Gastrocnemius medialis (tissue), 4 donors: ENCODE results near the gene WSCD2. TPM values are rescaled to one million over a fixed set of nuclear protein-coding genes. Genes with fewer than 3 reads are reported as not detected.

Source experiments
- ATAC-seq, 2 donors: fragments of 150-250 bp; one replicate each; pipeline ENCODE4 v1.9.1; 2016
- DNase-seq, 2 donors: peaks; one replicate each; pipeline ENCODE4 v3.0.0-alpha.2; 2019
- H3K27ac ChIP-seq, 4 donors: fragments of 200-600 bp; sonication (generic); 1 replicate in 1 of 4; 2 replicates in 3 of 4; pipeline ENCODE4 v1.5.1; 2016 to 2018; ENCODE audit warnings: mild to moderate bottlenecking in 2 of 4, moderate library complexity in 1 of 4
- H3K27me3 ChIP-seq, 3 donors: fragments of 200-600 bp; sonication (generic) in 2 of 3; 1 replicate in 1 of 3; 2 replicates in 2 of 3; pipeline versions ENCODE4 v1.5.1 to v1.6.0; 2016 to 2019; ENCODE audit warnings: mild to moderate bottlenecking in 1 of 3, moderate library complexity in 1 of 3
- H3K36me3 ChIP-seq, 2 donors: fragments of 200-600 bp; sonication (generic) in 1 of 2; one replicate each; pipeline ENCODE4 v1.5.1; 2017 to 2018
- H3K4me1 ChIP-seq, 2 donors: fragments of 200-600 bp; sonication (generic) in 1 of 2; one replicate each; pipeline ENCODE4 v1.5.1; 2016 to 2017; ENCODE audit warnings: mild to moderate bottlenecking in 2 of 2
- H3K4me3 ChIP-seq, 4 donors: fragments of 200-600 bp; sonication (generic) in 3 of 4; 1 replicate in 1 of 4; 2 replicates in 3 of 4; pipeline ENCODE4 v1.5.1; 2016 to 2019; ENCODE audit warnings: mild to moderate bottlenecking in 2 of 4
- H3K9me3 ChIP-seq, 3 donors: fragments of 200-600 bp; sonication (generic) in 2 of 3; 1 replicate in 1 of 3; 2 replicates in 2 of 3; pipeline ENCODE4 v1.5.1; 2016 to 2019
- CTCF ChIP-seq, 5 experiments: fragments of 450-650 bp in 3 of 5; fragments of 200-600 bp in 2 of 5; sonication (generic) in 2 of 5; IDR thresholded peaks in 4 of 5; conservative IDR thresholded peaks in 1 of 5; 1 replicate in 4 of 5; 2 replicates in 1 of 5; pipeline ENCODE4 v1.5.1; 2016 to 2019; ENCODE audit warnings: antibody characterized with exemption in 5 of 5, mild to moderate bottlenecking in 3 of 5, moderate library complexity in 3 of 5
- POLR2A ChIP-seq, 2 donors: fragments of 450-650 bp; IDR thresholded peaks; one replicate each; pipeline ENCODE4 v1.6.1; 2017; ENCODE audit warnings: antibody characterized with exemption in 2 of 2, mild to moderate bottlenecking in 2 of 2, moderate library complexity in 2 of 2
- in situ Hi-C, 4 donors: fragments of 200-750 bp; cut with MboI; loops; one replicate each; pipeline versions ENCODE4 v1.15.0 to v1.8.0; 2017; ENCODE audit warnings: low sequenced_read_pairs in 4 of 4
- intact Hi-C: fragments of 100-400 bp; cut with DNase I; formaldehyde crosslinking; loops from one replicate; pipeline ENCODE4 v1.15.1; 2023; ENCODE audit warnings: low total_unique reads
- total RNA-seq, 4 donors: library from RNA; depleted of rRNA; stranded (reverse); fragments of >200 nt; gene quantifications; one replicate each; pipeline versions ENCODE4 v1.1.0 to v1.2.3, GENCODE V29; 2016

The WSCD2 gene
- total RNA-seq, 4 donors from 2014 or later, result 0.10 TPM; not detected in 3

DNA sequence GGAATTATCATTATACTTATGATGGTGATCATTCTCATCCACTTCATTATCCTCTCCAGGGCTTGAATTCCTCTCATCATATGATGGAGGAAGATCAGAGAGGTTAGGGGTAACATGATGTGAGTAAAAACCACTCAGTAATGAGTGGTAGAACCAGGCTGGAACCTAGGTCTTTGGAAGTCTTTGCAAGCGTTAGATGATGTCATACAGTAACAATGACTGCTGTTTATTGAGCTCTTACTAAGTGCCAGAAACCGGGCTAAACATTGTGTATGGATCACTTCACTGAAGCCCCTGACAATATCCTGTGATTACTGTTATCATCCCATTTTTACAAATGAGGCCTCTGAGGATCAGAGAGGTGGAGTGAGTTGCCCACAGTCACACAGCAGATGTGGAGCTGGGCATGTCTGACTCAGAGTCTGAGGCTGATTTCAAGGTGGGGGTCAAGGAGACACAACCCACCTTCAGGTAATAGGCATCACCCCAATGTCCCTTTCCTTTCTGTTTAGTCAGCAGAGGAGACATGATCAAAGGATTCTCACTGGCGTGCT is 19.5 kb downstream of the WSCD2 start:
- intact Hi-C loops, result no loop called here
- in situ Hi-C loops, result no loop called here
- ATAC-seq (no peak), DNase-seq (no peak)
- Histone ChIP-seq H3K4me3 (no peak overlapping the region), H3K9me3 (no peaks in the 10 kb centered on the region), H3K27ac (no peak overlapping the region), H3K36me3 (no peaks in the 10 kb centered on the region), H3K4me1 (no peaks in the 10 kb centered on the region), H3K27me3 (no peaks in the 10 kb centered on the region)
- no peak for TF ChIP-seq CTCF (IDR thresholded peaks at IDR 0.05 in 4 of 5, conservative IDR thresholded peaks at IDR 0.05 in 1 of 5)
- no peak for TF ChIP-seq POLR2A (IDR thresholded peaks at IDR 0.05)

DNA sequence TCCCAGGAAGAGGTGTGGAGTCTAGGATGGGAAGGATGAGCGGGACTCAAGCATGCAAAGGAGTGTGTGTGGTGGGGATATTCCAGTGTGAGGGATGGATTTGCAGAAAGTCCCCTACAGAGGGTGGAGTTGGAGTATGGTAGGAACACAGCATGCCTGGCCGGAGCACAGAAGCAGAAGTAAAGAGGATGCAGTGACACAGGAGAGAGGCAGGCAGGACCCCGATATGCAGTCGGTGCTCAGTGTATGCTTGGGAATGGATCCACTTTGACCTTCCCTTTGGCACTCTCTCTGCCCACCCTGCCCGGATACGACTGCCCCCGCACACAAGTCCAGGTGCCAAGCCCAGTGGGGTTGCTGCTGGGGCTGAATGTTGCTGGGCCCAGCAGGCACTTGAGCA is 21.3 kb downstream of the WSCD2 start:
- H3K27me3 ChIP-seq, result no peaks in the 10 kb centered on the region
- TF ChIP-seq POLR2A (IDR thresholded peaks at IDR 0.05), result no peak
- TF ChIP-seq CTCF (IDR thresholded peaks at IDR 0.05 in 4 of 5, conservative IDR thresholded peaks at IDR 0.05 in 1 of 5), result no peak
- no peaks in the 10 kb centered on the region for H3K36me3 ChIP-seq
- no peak for ATAC-seq
- no peak for DNase-seq
- no peak overlapping the region for H3K27ac ChIP-seq
- intact Hi-C loops, result no loop called here
- no peaks in the 10 kb centered on the region for H3K4me1 ChIP-seq
- H3K9me3 ChIP-seq, result no peaks in the 10 kb centered on the region
- no peak overlapping the region for H3K4me3 ChIP-seq
- in situ Hi-C loops, result no loop called here

- DNase-seq, result no peak
- no peak for ATAC-seq
- no peak overlapping the region for H3K27ac ChIP-seq
- no peaks in the 10 kb centered on the region for H3K27me3 ChIP-seq
- H3K4me1 ChIP-seq, result no peaks in the 10 kb centered on the region
- intact Hi-C loops, result no loop called here
- TF ChIP-seq POLR2A (IDR thresholded peaks at IDR 0.05) (no peak), CTCF (IDR thresholded peaks at IDR 0.05 in 4 of 5, conservative IDR thresholded peaks at IDR 0.05 in 1 of 5) (no peak)
- H3K36me3 ChIP-seq, result no peaks in the 10 kb centered on the region
- in situ Hi-C loops, result no loop called here
- H3K4me3 ChIP-seq, result no peak overlapping the region
- H3K9me3 ChIP-seq, result no peaks in the 10 kb centered on the region
These were observed 22.6 kb downstream of the WSCD2 start for GRCh38 chr12:108151533-108152169.

- Histone ChIP-seq H3K4me1 (no peaks in the 10 kb centered on the region), H3K36me3 (no peaks in the 10 kb centered on the region), H3K27ac (no peak overlapping the region), H3K9me3 (no peaks in the 10 kb centered on the region), H3K27me3 (no peaks in the 10 kb centered on the region), H3K4me3 (no peak overlapping the region)
- ATAC-seq (no peak), DNase-seq (no peak)
- no peak for TF ChIP-seq CTCF (IDR thresholded peaks at IDR 0.05 in 4 of 5, conservative IDR thresholded peaks at IDR 0.05 in 1 of 5)
- TF ChIP-seq POLR2A (IDR thresholded peaks at IDR 0.05), result no peak
- in situ Hi-C loops, result no loop called here
- intact Hi-C loops, result no loop called here
These were observed 23.1 kb downstream of the WSCD2 start for GRCh38 chr12:108152170-108152538.

DNA sequence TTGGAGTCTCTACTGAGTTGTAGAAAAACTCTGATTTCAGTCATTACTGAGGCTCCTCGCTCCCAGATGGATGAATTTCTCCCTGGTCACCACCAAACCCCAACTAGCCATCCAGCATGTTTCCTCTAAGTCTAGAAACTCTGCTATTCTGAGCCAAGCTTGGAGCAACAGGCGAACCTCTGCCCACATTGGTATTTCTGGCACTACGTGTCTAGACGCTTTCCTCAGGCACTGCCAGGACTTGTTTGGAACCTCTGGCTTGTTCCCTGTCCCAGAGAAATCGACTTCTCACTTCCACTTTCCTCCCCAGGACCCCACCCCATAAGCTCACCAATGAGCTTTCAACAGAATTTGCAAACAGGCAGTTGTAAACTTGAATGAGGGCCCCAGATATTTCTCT is 27.6 kb downstream of the WSCD2 start:
- in situ Hi-C loops (no loop called here), intact Hi-C loops (no loop called here)
- ATAC-seq (no peak), DNase-seq (no peak)
- Histone ChIP-seq H3K27ac (no peak overlapping the region), H3K36me3 (no peaks in the 10 kb centered on the region), H3K9me3 (no peaks in the 10 kb centered on the region), H3K4me3 (no peak overlapping the region), H3K4me1 (no peaks in the 10 kb centered on the region), H3K27me3 (no peaks in the 10 kb centered on the region)
- TF ChIP-seq CTCF (IDR thresholded peaks at IDR 0.05 in 4 of 5, conservative IDR thresholded peaks at IDR 0.05 in 1 of 5), result no peak
- no peak for TF ChIP-seq POLR2A (IDR thresholded peaks at IDR 0.05)
